Activated naive CD4-positive, alpha-beta T cell treated with anti-CD3 and anti-CD28 coated beads for 36 hours (primary cell): ENCODE data around the gene GAS7. TPM values are rescaled to one million over a fixed set of nuclear protein-coding genes. Genes with fewer than 3 reads are reported as not detected.

ENCODE experiments used
- CTCF ChIA-PET: fragments of 350-600 bp; sonication (Branson Sonifier 250); formaldehyde crosslinking; loops from one replicate; lab custom pipeline; 2021; ENCODE audit warnings: antibody characterized with exemption; lab: Charles Lee
- DNase-seq: peaks from one replicate; pipeline ENCODE4 v3.0.0-alpha.2; 2020
- H3K27ac Mint-ChIP-seq: one replicate; pipeline ENCODE4 v1.8.0; 2021; ENCODE audit warnings: mild to moderate bottlenecking, mixed read lengths
- H3K27me3 Mint-ChIP-seq: one replicate; pipeline ENCODE4 v1.8.0; 2021; ENCODE audit warnings: low read depth, mixed read lengths
- H3K36me3 Mint-ChIP-seq: one replicate; pipeline ENCODE4 v1.8.0; 2021; ENCODE audit warnings: low read depth, mixed read lengths
- H3K4me1 Mint-ChIP-seq: one replicate; pipeline ENCODE4 v1.8.0; 2021; ENCODE audit warnings: low read depth, mixed read lengths
- H3K4me3 Mint-ChIP-seq: one replicate; pipeline ENCODE4 v1.8.0; 2021; ENCODE audit warnings: mild to moderate bottlenecking, moderate library complexity, mixed read lengths
- H3K9me3 Mint-ChIP-seq: one replicate; pipeline ENCODE4 v1.8.0; 2021; ENCODE audit warnings: mixed read lengths
- intact Hi-C: fragments of 100-400 bp; cut with micrococcal nuclease; formaldehyde crosslinking; loops from one replicate; pipeline ENCODE4 v1.15.1; 2023
- total RNA-seq, 2 experiments: library from RNA; stranded (reverse); gene quantifications; one replicate each; pipeline ENCODE4 v1.2.3, GENCODE V29; 2021

GAS7 gene
- total RNA-seq, 2 experiments from 2014 or later = 0.31 to 0.52 TPM

DNA sequence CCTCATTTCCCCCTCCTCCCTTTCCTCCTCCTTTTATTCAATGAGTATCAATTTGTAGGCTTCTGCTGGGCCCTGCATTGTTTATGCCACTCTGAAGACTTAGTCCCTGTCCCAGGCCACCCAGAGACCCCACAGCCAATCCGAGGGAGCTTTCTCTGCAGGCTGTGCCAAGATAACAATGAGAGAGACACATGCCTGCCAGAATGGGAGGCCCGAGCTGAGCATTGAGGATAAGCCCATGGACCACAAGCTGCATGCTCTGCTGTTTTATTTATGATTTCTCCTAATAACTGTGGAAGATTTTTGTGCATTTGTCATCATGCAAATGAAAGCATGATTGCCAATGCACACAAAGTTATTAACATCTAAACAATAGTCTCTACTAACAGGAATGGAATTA, 296.3 kb downstream of the GAS7 start:
- H3K9me3 Mint-ChIP-seq = no peaks in the 10 kb centered on the region
- no peaks in the 10 kb centered on the region for H3K4me1 Mint-ChIP-seq
- peaks cover 4% of the 10 kb centered on the region for H3K27me3 Mint-ChIP-seq
- H3K36me3 Mint-ChIP-seq = no peaks in the 10 kb centered on the region
- DNase-seq = no peak
- CTCF ChIA-PET = interaction anchor here (0.7 kb wide), 1 partner anchor 81 kb away, joined by 3 read pairs; no protein-coding TSS in a partner anchor
- no peak overlapping the region for H3K27ac Mint-ChIP-seq
- H3K4me3 Mint-ChIP-seq = no peak overlapping the region
- intact Hi-C loops = no loop called here

DNA sequence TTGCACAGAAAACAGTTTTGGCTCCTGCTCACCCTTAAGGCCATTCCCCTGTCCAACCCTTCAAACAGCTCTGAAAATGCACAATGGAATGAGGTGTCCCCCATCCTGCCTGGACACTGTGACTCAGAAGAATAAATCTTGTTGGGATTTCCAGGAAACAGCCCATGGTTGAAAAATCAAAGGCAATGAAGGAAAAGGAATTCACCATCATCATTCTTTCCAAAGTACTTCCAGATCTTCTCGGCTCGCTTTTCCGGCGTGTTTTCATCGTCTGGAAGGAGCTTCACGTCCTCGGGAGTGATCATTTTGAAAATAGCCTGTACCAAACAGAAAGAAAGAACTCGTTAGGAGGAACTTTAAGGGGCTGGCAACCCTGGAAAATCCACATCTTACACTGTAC, 297.6 kb downstream of the GAS7 start:
- Mint-ChIP-seq H3K36me3 (no peaks in the 10 kb centered on the region), H3K27me3 (peaks cover 8% of the 10 kb centered on the region), H3K4me1 (no peaks in the 10 kb centered on the region), H3K9me3 (no peaks in the 10 kb centered on the region), H3K27ac (no peak overlapping the region), H3K4me3 (no peak overlapping the region)
- intact Hi-C loops = no loop called here
- CTCF ChIA-PET = no interaction called here
- DNase-seq = no peak

DNA sequence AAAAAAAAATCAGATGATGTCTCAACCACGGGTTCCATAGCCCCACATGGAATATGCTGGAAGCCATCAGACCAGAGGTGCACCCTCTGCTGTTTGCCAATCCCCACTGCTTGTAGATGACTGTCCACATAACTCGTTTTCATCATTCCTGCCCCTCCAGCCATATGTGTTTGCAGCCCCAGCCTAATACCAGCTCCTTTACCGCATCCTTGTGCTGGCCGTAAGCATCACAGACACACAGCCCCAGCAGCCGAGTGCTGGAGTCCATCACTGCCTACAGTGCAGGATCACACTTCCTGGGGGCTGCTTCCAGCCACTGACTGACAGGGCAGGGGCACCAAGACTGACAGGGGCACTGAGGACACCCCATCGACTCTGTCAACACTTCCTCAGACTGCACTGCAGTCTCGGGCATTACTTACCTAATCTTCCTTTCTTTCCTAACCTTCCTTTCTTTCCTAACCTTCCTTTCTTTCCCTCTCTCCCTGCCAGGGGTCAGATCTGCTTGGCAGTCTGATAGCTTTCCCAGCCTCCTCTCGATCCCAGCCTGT, 298.3 kb downstream of the GAS7 start:
- H3K27me3 Mint-ChIP-seq = peaks cover 8% of the 10 kb centered on the region
- H3K36me3 Mint-ChIP-seq = no peaks in the 10 kb centered on the region
- no peak for DNase-seq
- H3K4me3 Mint-ChIP-seq = no peak overlapping the region
- no peak overlapping the region for H3K27ac Mint-ChIP-seq
- CTCF ChIA-PET = no interaction called here
- no peaks in the 10 kb centered on the region for H3K9me3 Mint-ChIP-seq
- no peaks in the 10 kb centered on the region for H3K4me1 Mint-ChIP-seq
- intact Hi-C loops = no loop called here

DNA sequence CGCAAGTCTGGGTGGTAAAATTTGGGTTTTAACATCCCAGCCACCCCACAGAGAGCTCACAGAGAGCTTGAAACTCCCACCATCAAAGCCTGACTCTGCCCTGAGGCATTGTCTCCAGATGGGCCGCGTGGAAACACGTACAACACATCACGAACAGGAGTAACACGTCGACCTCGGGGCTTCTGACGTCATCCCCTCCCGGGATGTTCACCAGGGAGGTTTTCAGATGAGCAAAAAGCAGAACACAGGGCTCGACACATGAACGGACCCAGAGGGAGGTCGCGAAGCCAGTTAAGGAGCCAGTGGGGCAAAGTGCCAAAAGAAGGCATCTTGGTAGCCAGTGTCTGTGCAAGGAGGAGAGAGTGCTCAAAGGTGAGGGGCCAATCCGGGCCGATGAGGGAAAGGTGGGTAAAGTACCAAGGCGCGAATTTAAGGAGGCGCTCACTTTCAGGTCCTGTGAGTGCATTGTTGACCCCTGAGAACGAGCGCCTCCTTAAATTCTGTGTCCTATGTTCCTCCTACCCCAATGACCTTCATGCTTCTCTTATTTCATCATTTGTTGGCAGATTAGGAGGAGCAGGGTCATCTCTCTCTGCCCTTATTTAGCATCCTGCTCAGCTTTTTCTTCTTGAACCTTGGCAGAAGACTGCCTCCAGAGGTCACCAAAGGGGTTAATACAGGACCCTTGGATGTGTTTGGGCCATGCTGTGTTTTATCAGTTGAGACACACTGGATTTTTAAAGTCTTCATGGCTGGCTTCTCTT, 298.9 kb downstream of the GAS7 start:
- H3K9me3 Mint-ChIP-seq = no peaks in the 10 kb centered on the region
- no peak for DNase-seq
- no peaks in the 10 kb centered on the region for H3K4me1 Mint-ChIP-seq
- no peak overlapping the region for H3K4me3 Mint-ChIP-seq
- CTCF ChIA-PET = no interaction called here
- no peak overlapping the region for H3K27ac Mint-ChIP-seq
- peaks cover 8% of the 10 kb centered on the region for H3K27me3 Mint-ChIP-seq
- H3K36me3 Mint-ChIP-seq = no peaks in the 10 kb centered on the region
- intact Hi-C loops = no loop called here

DNA sequence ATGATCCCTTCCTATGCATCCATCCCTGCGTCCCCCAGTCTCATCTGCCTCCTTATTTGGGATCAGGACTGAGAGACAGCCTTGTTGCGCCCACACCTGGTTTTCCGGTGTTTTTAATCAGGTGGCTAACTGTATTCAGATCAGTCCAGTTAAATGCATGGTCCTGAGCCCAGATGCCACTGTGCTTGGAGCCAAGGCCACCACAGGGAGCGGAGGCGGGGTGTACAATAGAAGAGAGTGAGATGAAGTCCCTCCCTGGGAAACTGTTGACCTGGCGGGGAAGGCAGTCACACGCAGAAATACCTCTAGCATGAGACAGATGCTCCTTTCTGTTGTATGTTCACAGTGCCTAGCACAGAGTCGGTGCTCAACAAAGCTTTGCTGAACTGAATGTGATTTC, 299.6 kb downstream of the GAS7 start:
- peaks cover 8% of the 10 kb centered on the region for H3K27me3 Mint-ChIP-seq
- CTCF ChIA-PET = no interaction called here
- DNase-seq = no peak
- intact Hi-C loops = no loop called here
- H3K27ac Mint-ChIP-seq = no peak overlapping the region
- H3K4me3 Mint-ChIP-seq = no peak overlapping the region
- H3K36me3 Mint-ChIP-seq = no peaks in the 10 kb centered on the region
- no peaks in the 10 kb centered on the region for H3K4me1 Mint-ChIP-seq
- no peaks in the 10 kb centered on the region for H3K9me3 Mint-ChIP-seq

DNA sequence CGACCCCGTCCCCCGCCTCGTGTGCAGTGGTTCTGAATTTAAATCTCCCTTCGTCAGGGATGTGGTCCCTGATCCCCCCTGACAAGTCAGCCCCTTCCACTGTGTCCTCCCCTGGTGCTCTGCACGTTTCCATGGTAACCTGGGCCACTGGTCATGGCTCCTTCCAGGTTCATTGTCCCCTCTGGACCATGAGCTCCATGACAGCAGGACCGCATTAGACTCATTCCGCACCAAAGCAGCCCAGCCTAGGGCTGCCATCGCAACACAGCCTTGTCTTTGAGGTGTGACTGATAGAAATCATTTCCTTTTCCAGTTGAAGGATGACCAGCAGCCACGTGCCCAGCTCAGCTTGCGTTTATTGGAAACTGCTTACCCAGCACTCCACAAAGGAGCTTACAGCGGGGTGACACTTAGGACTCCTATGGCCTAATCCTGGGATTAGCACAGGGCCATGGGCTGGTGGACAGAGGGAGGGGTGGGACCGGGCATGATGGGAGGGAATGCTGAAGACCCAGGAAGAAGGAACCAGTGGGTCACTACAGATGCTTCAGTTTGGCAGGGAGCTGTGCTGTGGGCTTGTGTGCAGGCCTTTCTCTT, 300.9 kb downstream of the GAS7 start:
- Mint-ChIP-seq H3K4me3 (no peak overlapping the region), H3K27me3 (peaks cover 8% of the 10 kb centered on the region), H3K36me3 (no peaks in the 10 kb centered on the region), H3K27ac (no peak overlapping the region), H3K9me3 (no peaks in the 10 kb centered on the region), H3K4me1 (no peaks in the 10 kb centered on the region)
- intact Hi-C loops = no loop called here
- no peak for DNase-seq
- CTCF ChIA-PET = no interaction called here

DNA sequence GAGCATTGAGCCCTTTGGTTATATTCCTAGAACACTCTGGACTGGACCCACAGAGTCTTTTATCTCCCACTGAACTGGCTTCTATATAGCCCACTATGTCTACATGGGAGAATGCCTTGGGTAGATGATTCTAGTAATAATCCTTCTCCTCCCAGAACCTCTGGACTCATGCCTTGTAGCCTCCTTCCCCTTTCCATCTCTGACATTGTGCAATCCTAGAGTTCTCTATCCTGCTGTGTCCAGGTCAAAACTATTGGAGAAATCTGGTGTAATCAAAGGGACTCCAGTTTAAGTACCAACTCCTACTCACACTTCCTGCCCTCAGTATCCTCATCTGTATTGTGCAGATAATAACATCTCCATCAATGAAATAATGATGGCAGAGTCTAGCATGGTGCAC, 302.5 kb downstream of the GAS7 start:
- H3K4me3 Mint-ChIP-seq = no peak overlapping the region

DNA sequence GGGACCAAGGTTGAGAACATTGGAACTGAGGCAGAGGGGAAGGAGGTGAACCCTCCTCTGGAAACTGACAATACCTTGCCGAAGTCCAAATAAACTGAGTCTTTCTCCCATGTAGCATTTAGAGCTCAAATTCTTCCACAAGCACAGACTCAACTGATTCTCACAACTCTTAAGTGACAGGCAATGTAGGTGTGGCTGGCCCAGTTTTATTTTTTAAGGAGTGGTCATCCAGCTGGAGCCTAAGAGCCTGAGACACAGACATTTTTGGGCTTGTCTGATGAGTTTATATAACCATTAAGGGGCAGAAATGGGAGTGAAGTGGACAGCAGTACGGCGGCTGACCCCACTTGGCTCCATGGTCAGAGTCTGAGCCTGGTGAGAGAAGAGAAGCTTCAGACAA, 304.2 kb downstream of the GAS7 start:
- CTCF ChIA-PET = no interaction called here
- no peak overlapping the region for H3K4me3 Mint-ChIP-seq
- H3K9me3 Mint-ChIP-seq = no peaks in the 10 kb centered on the region
- H3K27ac Mint-ChIP-seq = no peak overlapping the region
- H3K4me1 Mint-ChIP-seq = no peaks in the 10 kb centered on the region
- no peaks in the 10 kb centered on the region for H3K36me3 Mint-ChIP-seq
- intact Hi-C loops = no loop called here
- DNase-seq = no peak
- peaks cover 6% of the 10 kb centered on the region for H3K27me3 Mint-ChIP-seq

More for the DNA sequence above, 302.5 kb downstream of the GAS7 start:
- no peaks in the 10 kb centered on the region for H3K9me3 Mint-ChIP-seq
- no peak for DNase-seq
- no peaks in the 10 kb centered on the region for H3K36me3 Mint-ChIP-seq
- H3K27ac Mint-ChIP-seq = no peak overlapping the region
- no peaks in the 10 kb centered on the region for H3K4me1 Mint-ChIP-seq
- CTCF ChIA-PET = no interaction called here
- H3K27me3 Mint-ChIP-seq = peaks cover 8% of the 10 kb centered on the region
- intact Hi-C loops = no loop called here

DNA sequence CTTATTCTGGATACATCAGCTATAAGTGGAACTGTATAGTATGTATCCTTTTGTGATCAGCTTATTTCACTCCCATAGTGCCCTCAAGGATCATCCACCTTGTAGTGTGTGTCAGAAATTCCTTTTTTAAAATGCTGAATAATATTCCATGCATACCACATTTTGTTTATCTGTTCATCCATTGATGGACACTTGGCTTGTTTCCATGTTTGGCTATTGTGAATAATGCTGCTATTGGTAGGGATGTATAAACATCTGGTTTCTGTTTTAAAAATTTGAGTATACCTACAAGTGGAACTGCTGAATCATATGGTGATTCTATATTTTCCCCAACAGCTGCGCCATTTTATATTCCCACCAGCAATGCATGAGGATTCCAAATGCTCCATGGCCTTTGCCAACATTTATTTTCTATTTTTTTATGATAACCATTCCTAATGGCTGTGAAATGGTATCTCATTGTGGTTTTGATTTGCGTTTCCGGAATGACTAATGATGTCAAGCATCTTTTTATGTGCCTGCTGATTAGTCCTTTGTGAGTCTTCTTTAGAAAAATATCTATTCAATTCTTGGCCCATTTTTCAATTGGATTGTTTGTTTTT, 304.9 kb downstream of the GAS7 start:
- peaks cover 6% of the 10 kb centered on the region for H3K27me3 Mint-ChIP-seq
- no peaks in the 10 kb centered on the region for H3K9me3 Mint-ChIP-seq
- H3K27ac Mint-ChIP-seq = no peak overlapping the region
- no peak overlapping the region for H3K4me3 Mint-ChIP-seq
- intact Hi-C loops = no loop called here
- no peaks in the 10 kb centered on the region for H3K4me1 Mint-ChIP-seq
- CTCF ChIA-PET = no interaction called here
- no peak for DNase-seq
- H3K36me3 Mint-ChIP-seq = no peaks in the 10 kb centered on the region

DNA sequence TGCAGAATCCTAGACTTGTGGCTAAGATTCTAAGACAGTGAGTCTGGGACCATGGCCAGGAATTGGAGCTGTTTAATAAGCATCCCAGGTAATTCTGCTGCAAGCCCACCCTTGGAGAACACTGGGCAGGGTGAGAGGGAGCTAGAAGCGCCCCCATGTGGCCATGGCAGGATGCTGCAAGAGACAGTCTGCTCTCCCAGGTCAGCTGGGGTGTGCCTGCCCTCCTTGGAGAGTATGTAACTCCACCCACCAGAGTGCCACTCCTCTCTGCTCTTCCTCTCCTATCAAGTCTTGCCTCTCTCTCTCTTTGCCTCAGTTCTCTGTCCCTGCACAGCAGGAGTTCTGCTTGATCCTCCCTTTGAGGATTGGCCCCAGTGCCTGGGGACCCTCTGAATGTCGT, 308.3 kb downstream of the GAS7 start:
- peak; percentile 17 for DNase-seq
- no peaks in the 10 kb centered on the region for H3K4me1 Mint-ChIP-seq
- H3K27me3 Mint-ChIP-seq = no peaks in the 10 kb centered on the region
- CTCF ChIA-PET = interaction anchor here (1.1 kb wide), 1 partner anchor 158 kb away, joined by 4 read pairs; no protein-coding TSS in a partner anchor
- intact Hi-C loops = no loop called here
- H3K9me3 Mint-ChIP-seq = no peaks in the 10 kb centered on the region
- H3K27ac Mint-ChIP-seq = no peak overlapping the region
- H3K36me3 Mint-ChIP-seq = no peaks in the 10 kb centered on the region
- H3K4me3 Mint-ChIP-seq = no peak overlapping the region

DNA sequence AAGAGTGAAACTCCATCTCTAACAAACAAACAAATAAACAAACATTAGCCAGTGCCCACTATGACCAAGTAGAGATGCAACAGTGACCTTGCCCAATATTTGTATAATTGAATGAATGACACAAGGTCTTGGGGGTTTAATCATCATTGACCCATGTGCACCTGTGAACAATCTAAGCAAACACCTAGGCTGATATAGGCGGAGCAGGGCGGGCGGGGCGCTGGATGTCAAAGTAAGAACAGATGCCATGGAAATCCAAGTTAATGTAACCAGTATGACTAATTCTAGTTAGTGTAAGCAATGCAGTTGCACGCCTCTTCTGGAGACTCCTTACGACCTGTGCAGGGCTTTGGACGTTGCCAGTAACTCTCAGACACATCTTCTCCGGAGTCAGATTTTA, 310.9 kb downstream of the GAS7 start:
- DNase-seq = no peak
- no peak overlapping the region for H3K27ac Mint-ChIP-seq
- no peaks in the 10 kb centered on the region for H3K36me3 Mint-ChIP-seq
- peaks cover 12% of the 10 kb centered on the region for H3K9me3 Mint-ChIP-seq
- intact Hi-C loops = no loop called here
- H3K27me3 Mint-ChIP-seq = no peaks in the 10 kb centered on the region
- H3K4me3 Mint-ChIP-seq = no peak overlapping the region
- H3K4me1 Mint-ChIP-seq = no peaks in the 10 kb centered on the region
- CTCF ChIA-PET = no interaction called here

DNA sequence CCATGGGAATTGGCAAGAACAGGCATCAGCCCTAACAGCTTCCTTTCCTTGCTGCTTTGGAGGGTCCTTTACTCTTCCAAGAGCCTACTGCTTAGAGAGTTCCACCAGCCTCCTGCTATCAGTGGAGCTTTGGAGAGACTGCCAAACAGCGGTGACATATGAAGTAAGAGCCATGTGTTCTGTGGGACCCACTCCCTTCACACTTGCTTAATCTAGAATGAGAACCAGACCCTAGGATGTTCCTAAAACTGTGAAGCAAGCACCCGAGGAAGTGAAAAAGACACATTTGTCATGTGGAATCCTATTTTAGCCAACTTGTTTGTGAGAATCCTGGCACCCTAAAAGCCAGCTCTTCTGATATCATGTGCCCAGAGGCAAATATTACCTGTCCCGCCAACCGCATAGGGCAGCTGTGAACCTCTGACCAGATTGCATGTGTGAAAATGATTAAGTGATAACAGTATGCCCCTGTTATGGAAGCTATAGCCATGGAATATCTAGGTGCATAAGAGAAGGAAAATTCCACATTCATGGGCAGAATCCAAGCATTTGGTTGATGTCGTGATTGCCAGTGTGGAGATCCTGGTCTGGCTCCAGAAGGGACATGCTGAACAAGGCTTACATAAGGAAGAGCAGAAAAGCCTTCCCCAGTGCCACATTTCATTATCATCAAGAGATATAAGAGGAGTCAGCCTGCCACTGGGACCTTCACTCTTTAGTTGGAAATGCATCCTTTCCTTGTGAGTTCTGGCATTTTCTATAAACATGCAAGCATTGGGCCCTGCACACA, 312.1 kb downstream of the GAS7 start:
- intact Hi-C loops = no loop called here
- no peaks in the 10 kb centered on the region for H3K36me3 Mint-ChIP-seq
- no peak overlapping the region for H3K4me3 Mint-ChIP-seq
- H3K4me1 Mint-ChIP-seq = no peaks in the 10 kb centered on the region
- H3K27me3 Mint-ChIP-seq = no peaks in the 10 kb centered on the region
- no peak overlapping the region for H3K27ac Mint-ChIP-seq
- CTCF ChIA-PET = no interaction called here
- DNase-seq = no peak
- H3K9me3 Mint-ChIP-seq = peaks cover 18% of the 10 kb centered on the region
